HG03135 (cell line): ENCODE data around the gene TSPAN32.

Experiments
- ATAC-seq: cut with Tn5 transposase; IDR thresholded peaks from one replicate; pipeline ENCODE4 v1.9.1; 2021; ENCODE audit warnings: mild to moderate bottlenecking, moderate library complexity; ENCODE audit not compliant: unreplicated experiment

Gene TSPAN32

GRCh38 chr11:2301631-2302305 is at the start of gene TSPAN32, which contains the start of gene C11orf21:
Gene TSPAN32 (plus strand): TSS chr11:2302013. CDS start chr11:2302150, 137 bp downstream.
Gene C11orf21 (minus strand): TSS chr11:2301918. CDS start chr11:2301808, 110 bp downstream.
- no peak for ATAC-seq

- no peak for ATAC-seq
These were observed 49.8 kb upstream of the TSPAN32 start for GRCh38 chr11:2252018-2252417.

- ATAC-seq: no peak
These were observed 45.4 kb upstream of the TSPAN32 start for GRCh38 chr11:2256293-2256913.

GRCh38 chr11:2256951-2257700 is 44.7 kb upstream of the TSPAN32 start:
- ATAC-seq: no peak

GRCh38 chr11:2258501-2259465 is 43.0 kb upstream of the TSPAN32 start:
- ATAC-seq: no peak

- no peak for ATAC-seq
These were observed 42.4 kb upstream of the TSPAN32 start for GRCh38 chr11:2259466-2259830.

GRCh38 chr11:2259897-2260451 is 41.8 kb upstream of the TSPAN32 start:
- no peak for ATAC-seq

- ATAC-seq: no peak
These were observed 41.1 kb upstream of the TSPAN32 start for GRCh38 chr11:2260491-2261364.

GRCh38 chr11:2261436-2262230 is 40.2 kb upstream of the TSPAN32 start:
- no peak for ATAC-seq

GRCh38 chr11:2262301-2263070 is 39.3 kb upstream of the TSPAN32 start:
- ATAC-seq: no peak

GRCh38 chr11:2263071-2263565 is 38.7 kb upstream of the TSPAN32 start:
- no peak for ATAC-seq

GRCh38 chr11:2263724-2264360 is 38.0 kb upstream of the TSPAN32 start:
- ATAC-seq: no peak

- no peak for ATAC-seq
These were observed 37.3 kb upstream of the TSPAN32 start for GRCh38 chr11:2264366-2265053.

GRCh38 chr11:2265396-2265795 is 36.4 kb upstream of the TSPAN32 start:
- no peak for ATAC-seq

- no peak for ATAC-seq
These were observed 35.8 kb upstream of the TSPAN32 start for GRCh38 chr11:2265854-2266585.
